GM13976 (cell line): ENCODE data around the gene ENKD1.

Experiments
- DNase-seq: peaks from one replicate; pipeline ENCODE4 v3.0.0; 2012; ENCODE audit warnings: low spot score
- CTCF ChIP-seq: IDR thresholded peaks from 2 replicates; pipeline ENCODE4 v1.5.1; 2012; ENCODE audit warnings: borderline replicate concordance, mild to moderate bottlenecking; ENCODE audit not compliant: insufficient read depth; ENCODE audit errors: extremely low read depth, missing control alignments, control extremely low read depth
- in situ Hi-C: fragments of 300-500 bp; cut with MboI; formaldehyde crosslinking; loops from one replicate; pipeline ENCODE4 v1.12.0; 2022; ENCODE audit warnings: low sequenced_read_pairs, mixed read lengths, inconsistent platforms; ENCODE audit not compliant: unreplicated experiment

ENKD1 gene

GRCh38 chr16:67641779-67642708 is 24.5 kb downstream of the ENKD1 start:
- in situ Hi-C loops = loop anchor here (10.0 kb wide), 1 partner anchor 107 kb away; no protein-coding TSS in a partner anchor
- no peak for DNase-seq
- no peak for TF ChIP-seq CTCF

- in situ Hi-C loops = no loop called here
- TF ChIP-seq CTCF = no peak
- no peak for DNase-seq
Measured at GRCh38 chr16:67637625-67638024, 28.9 kb downstream of the ENKD1 start.

- DNase-seq = no peak
- in situ Hi-C loops = no loop called here
- no peak for TF ChIP-seq CTCF
Measured at GRCh38 chr16:67636713-67637112, 29.8 kb downstream of the ENKD1 start.

- no peak for TF ChIP-seq CTCF
- no peak for DNase-seq
- in situ Hi-C loops = no loop called here
Measured at GRCh38 chr16:67632415-67633172, 34.0 kb downstream of the ENKD1 start.

GRCh38 chr16:67628216-67628615 is 38.3 kb downstream of the ENKD1 start:
- in situ Hi-C loops = no loop called here
- no peak for DNase-seq
- TF ChIP-seq CTCF = no peak

- no peak for DNase-seq
- TF ChIP-seq CTCF = no peak
- in situ Hi-C loops = no loop called here
Measured at GRCh38 chr16:67613808-67614207, 52.7 kb downstream of the ENKD1 start.
